Esophagus (tissue), 2 donors: ENCODE measurements around the gene PERP. TPM values are rescaled to one million over a fixed set of nuclear protein-coding genes. Genes with fewer than 3 reads are reported as not detected.

ENCODE experiments used
- H3K27ac ChIP-seq, 2 donors: one replicate each; pipeline ENCODE4 v1.5.1; 2013; ENCODE audit warnings: low read depth in 2 of 2, mild to moderate bottlenecking in 2 of 2, inconsistent platforms in 1 of 2, low read length in 1 of 2, moderate library complexity in 1 of 2
- H3K27me3 ChIP-seq, 2 donors: one replicate each; pipeline ENCODE4 v1.6.1; 2013; ENCODE audit warnings: low read length in 2 of 2, control low read depth in 1 of 2, mild to moderate bottlenecking in 1 of 2; ENCODE audit not compliant: insufficient read depth in 2 of 2, control insufficient read depth in 1 of 2
- H3K36me3 ChIP-seq, 2 donors: one replicate each; pipeline ENCODE4 v1.6.1; 2013; ENCODE audit warnings: low read length in 1 of 2; ENCODE audit not compliant: control insufficient read depth in 2 of 2, insufficient read depth in 2 of 2
- H3K4me1 ChIP-seq, 2 donors: one replicate each; pipeline ENCODE4 v1.6.1; 2013; ENCODE audit warnings: low read length in 1 of 2; ENCODE audit not compliant: control insufficient read depth in 2 of 2, insufficient read depth in 2 of 2
- H3K4me3 ChIP-seq, 2 donors: one replicate each; pipeline ENCODE4 v1.5.1; 2013; ENCODE audit warnings: low read length in 2 of 2, mild to moderate bottlenecking in 2 of 2, low read depth in 1 of 2, moderate library complexity in 1 of 2
- H3K9me3 ChIP-seq, 2 donors: one replicate each; pipeline ENCODE4 v1.6.1; 2013; ENCODE audit warnings: mild to moderate bottlenecking in 2 of 2, low read depth in 1 of 2, low read length in 1 of 2, moderate library complexity in 1 of 2; ENCODE audit not compliant: control insufficient read depth in 2 of 2, insufficient read depth in 1 of 2
- WGBS, 2 donors: extraction: QIAGEN DNeasy Blood & Tissue Kit; methylation state at CpG; one replicate each; pipeline ENCODE4 v1.1.7; 2013; 5-methylcytosine and 5-hydroxymethylcytosine counted together
- polyA plus RNA-seq, 2 donors: library from polyadenylated mRNA; stranded (reverse); fragments of 200-250 nt; gene quantifications; one replicate each; pipeline ENCODE4 v1.2.3, GENCODE V29; 2013
- donor health status: healthy with polysubstance abuse.
- donor health status: Bipolar disorder and iron deficiency.

PERP gene
- polyA plus RNA-seq, 2 donors = 680 to 740 TPM

DNA sequence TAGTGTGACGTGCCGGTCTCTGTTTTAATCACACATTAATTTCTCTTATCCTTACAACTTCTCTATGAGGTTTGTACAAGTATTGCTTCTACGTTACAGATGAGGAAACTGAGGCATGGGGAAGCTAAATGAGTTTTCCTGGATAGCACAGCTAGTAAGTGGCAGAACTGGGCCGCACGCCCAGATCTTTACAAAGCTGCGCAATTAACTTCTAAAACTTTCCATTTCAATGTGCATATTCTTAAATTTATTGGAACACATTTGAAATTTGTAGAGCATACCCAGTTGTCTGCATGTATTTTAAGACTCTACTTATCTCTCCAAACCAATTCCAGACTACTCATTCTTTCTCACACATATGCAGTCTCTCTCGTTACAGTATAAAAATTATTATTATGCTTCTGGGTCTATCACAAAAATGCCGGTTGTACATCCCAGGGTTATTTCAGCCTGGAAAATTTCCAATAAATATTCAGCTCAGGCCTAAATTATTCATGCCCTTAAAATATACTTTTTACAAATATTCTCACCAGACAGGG lies 10.2 kb upstream of the PERP start:
- H3K4me1 ChIP-seq = no peaks in the 10 kb centered on the region
- WGBS, 2 donors = 85 to 90% methylated on average over 8 of the region's 8 CpGs
- no peaks in the 10 kb centered on the region for H3K9me3 ChIP-seq
- H3K27ac ChIP-seq = no peak overlapping the region
- H3K4me3 ChIP-seq = no peak overlapping the region
- H3K36me3 ChIP-seq = no peaks in the 10 kb centered on the region
- H3K27me3 ChIP-seq = no peaks in the 10 kb centered on the region

DNA sequence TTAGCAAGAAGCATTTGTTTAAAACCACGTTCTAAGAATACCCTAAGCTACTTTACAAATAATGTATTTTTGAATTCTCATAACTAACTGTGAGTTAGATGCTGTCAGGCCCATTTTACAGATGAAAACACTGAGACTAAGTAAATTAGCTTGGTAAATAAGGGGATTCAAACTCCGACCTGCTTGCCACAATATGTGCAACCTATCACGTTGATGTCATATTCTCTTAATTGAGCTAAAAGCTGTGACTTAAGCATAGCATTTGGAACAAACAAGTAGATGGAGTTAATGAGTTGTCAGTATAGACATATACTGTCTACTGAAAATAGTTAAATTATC lies 9.4 kb upstream of the PERP start:
- Histone ChIP-seq H3K27ac (no peak overlapping the region), H3K4me1 (no peaks in the 10 kb centered on the region), H3K27me3 (no peaks in the 10 kb centered on the region), H3K36me3 (no peaks in the 10 kb centered on the region), H3K4me3 (no peak overlapping the region), H3K9me3 (no peaks in the 10 kb centered on the region)
- 61 to 68% methylated on average over 3 of the region's 3 CpGs for WGBS, 2 donors

DNA sequence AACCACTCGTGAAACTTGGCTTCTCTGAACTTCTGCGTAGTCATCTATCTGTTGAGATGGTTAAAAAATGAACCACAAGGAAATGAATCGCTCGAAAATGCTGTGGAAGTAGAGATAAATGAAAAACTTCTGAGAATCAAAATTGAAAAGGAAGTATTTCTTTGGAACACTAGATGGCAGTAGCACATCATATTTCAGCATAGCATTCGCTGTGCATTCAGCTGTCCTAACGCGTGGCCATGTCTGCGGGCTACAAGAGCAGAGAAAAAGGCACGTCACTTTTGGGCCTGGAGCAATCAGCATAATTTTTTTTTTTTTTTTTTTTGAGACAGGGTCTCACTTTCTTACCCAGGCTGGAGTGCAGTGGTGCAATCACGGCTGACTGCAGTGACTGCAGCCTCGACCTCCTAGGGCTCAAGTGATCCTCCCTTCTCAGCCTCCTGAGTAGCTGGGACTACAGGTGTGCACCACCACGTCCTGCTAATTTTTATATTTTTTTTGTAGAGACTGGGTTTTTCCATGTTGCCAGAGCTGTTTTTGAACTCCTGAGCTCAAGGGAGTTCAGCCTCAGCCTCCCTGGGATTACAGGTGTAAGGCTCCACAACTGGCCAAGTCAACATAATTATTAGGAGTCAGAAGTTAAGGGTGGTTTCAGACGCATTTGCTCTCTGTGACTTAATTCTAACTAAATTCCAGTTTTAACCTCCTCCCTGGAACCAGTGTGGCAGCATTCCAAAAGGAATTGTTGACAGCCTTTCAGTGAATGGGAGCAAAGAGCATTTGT lies 8.8 kb upstream of the PERP start:
- no peaks in the 10 kb centered on the region for H3K9me3 ChIP-seq
- no peak overlapping the region for H3K27ac ChIP-seq
- H3K4me3 ChIP-seq = no peak overlapping the region
- H3K27me3 ChIP-seq = no peaks in the 10 kb centered on the region
- H3K36me3 ChIP-seq = no peaks in the 10 kb centered on the region
- no peaks in the 10 kb centered on the region for H3K4me1 ChIP-seq
- WGBS, 2 donors = 19% methylated on average over 13 of the region's 13 CpGs

DNA sequence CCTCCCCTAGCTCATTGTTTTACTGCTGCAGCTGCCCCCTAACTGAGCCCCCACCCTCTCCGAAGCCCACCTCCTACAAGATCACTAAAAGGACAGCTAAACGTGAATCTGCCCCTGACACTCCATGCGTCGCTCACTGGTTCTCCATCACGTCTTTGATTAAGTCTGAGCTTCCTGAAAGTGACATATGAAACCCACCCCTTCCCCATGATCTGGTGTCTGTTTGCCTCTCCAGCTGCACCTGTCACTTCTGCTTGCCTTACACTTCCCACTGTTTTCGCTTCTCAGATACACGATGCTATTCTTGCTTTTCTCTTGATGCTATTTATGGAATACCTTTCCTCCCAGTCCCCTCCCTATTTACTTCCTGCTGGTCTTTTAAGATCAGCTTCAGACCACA lies 8.0 kb upstream of the PERP start:
- H3K27me3 ChIP-seq = no peaks in the 10 kb centered on the region
- H3K36me3 ChIP-seq = no peaks in the 10 kb centered on the region
- H3K4me1 ChIP-seq = no peaks in the 10 kb centered on the region
- WGBS, 2 donors = 56 to 59% methylated on average over 7 of the region's 7 CpGs
- H3K27ac ChIP-seq = no peak overlapping the region
- no peak overlapping the region for H3K4me3 ChIP-seq
- H3K9me3 ChIP-seq = no peaks in the 10 kb centered on the region

DNA sequence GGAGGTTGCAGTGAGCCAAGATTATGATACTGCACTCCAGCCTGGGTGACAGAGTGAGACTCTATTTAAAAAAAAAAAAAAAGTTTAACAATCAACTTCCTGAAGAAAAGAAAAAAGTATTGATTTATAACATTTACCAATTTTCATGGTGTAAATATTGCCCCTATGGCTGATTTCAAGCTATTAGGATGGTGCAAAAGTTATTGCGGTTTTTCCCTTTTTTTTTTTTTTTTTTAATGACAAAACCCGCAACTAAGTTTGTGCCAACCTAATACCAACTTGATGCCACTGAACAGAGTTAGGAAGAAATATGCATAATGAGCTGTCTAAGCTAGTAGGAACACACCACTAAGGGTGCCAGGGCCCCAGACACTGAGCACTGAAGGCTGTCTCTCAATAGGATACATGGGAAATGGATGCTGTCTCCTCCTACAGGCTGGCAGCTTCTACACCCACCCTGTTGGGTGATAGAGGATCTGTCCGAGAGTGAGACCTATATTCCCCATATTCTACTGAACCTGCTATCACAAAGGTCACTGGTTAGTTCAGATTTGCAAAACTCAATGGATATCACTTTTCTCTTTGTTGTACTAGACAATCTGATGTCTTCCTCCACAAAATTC lies 6.5 kb upstream of the PERP start:
- Histone ChIP-seq H3K4me1 (no peaks in the 10 kb centered on the region), H3K27me3 (no peaks in the 10 kb centered on the region), H3K36me3 (no peaks in the 10 kb centered on the region), H3K27ac (no peak overlapping the region), H3K4me3 (no peak overlapping the region), H3K9me3 (no peaks in the 10 kb centered on the region)
- 79 to 81% methylated on average over 3 of the region's 3 CpGs for WGBS, 2 donors

DNA sequence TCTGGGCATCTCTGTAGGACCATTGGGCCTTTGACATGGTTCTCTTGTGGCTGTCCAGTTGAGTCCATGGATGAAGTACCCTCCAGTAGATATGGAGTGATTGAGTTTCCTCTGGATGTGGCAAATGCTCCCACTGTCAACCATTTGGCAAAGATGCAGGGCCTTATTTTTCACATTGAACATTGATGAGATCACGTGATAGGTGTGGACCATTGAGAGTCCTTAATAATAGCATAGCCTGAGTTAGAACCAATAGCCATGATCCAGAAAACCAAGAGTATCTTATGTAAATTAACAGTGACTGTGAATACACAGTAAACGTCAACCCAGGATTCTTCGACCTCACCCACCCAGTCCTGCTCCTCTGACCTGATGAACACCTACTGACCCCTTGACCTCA lies 3.0 kb upstream of the PERP start:
- Histone ChIP-seq H3K4me1 (no peaks in the 10 kb centered on the region), H3K4me3 (no peak overlapping the region), H3K27ac (no peak overlapping the region), H3K27me3 (no peaks in the 10 kb centered on the region), H3K9me3 (no peaks in the 10 kb centered on the region), H3K36me3 (no peaks in the 10 kb centered on the region)
- WGBS, 2 donors = 70 to 78% methylated on average over 3 of the region's 3 CpGs

DNA sequence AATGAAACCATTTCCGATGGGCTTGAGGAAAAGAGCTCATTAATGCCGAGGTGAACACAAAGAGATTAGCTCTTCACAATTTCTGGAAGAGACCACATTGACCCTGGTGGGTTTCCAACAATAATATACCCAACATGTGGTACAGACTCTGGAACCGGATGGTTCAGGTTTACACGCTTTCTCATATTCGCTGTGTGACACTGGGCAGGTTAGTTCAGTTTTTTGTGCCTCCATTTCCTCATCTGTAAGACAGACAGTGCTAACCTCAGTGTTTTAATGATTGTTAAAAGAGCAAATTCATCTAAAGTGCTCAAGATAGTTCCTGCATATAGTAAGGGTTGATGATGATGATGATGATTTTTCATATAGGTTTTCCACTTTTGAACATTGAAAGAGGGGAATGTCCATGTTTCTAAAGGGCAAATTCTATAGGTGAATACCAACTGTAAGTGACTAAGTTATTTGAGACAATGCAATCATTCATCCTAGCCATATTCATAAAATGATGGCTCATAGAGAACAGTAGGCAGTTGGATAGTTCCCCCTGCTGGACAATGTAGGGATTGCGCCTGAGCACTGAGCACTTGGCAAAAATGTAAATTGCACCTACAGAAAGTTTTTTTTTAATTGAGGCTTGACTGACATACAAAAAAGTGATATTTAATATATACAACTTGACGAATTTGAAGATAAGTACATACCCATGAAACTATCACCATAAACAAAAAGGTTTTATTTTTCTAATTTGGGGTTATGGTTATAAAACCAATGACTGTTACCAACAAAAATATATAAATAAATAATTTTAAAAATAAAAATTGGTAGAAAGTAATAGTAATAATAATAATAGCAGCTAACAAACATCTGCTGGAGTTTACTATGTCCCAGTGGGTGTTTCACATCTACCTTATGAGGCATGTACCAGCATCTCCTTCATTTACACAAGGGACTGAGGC lies 2.1 kb upstream of the PERP start:
- H3K27me3 ChIP-seq = no peaks in the 10 kb centered on the region
- H3K36me3 ChIP-seq = peaks cover 0 to 3% of the 10 kb centered on the region in 2 donors
- no peak overlapping the region for H3K4me3 ChIP-seq
- H3K27ac ChIP-seq = peak overlapping the region; percentile 68 to 84
- WGBS, 2 donors = 22 to 28% methylated on average over 7 of the region's 7 CpGs
- H3K4me1 ChIP-seq = no peaks in the 10 kb centered on the region
- H3K9me3 ChIP-seq = no peaks in the 10 kb centered on the region

DNA sequence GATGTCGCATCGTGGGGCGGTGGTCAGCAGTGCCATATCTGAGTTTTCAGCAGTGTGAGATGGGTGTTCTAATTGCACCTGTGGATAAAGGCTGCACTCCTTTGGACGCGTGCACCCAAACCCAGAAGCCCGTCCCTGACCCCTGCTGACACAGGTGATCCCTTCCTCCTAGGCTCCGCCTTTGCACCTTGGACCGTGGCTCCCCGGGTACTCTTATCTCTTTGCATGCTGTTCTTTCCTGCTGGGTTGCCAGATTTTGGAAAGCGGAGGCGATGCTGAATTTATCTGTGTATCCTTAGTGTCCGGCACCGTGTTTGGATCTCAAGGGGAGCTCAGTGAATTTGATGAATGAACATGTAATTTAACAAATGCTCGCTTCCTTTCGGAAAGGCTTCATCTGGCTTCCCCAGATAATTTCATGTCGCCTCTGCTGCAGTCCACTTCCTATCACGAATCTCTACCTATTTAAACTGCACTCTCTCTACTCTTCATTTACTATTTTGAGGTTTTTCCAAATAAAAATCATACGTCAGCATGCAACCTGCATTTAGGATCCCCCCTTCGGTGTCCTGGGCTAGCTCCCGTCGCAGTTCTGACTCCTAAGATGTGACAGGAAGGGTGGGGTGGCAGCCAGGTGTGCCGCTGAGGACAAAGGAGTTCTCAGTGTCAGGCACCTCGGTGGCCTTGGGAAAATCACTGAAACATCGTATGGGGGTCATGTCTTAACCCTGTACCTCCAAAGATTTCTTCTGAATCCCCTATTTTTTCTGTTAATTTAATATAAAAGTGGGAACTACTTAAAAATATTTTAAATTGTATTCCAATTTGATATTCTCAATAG lies 753 bp upstream of the PERP start:
- Histone ChIP-seq H3K36me3 (peaks cover 0 to 3% of the 10 kb centered on the region in 2 donors), H3K27ac (peak overlapping the region; percentile 98), H3K9me3 (no peaks in the 10 kb centered on the region), H3K27me3 (no peaks in the 10 kb centered on the region), H3K4me3 (peak overlapping the region; percentile 58 to 99), H3K4me1 (no peaks in the 10 kb centered on the region)
- WGBS, 2 donors = 5 to 6% methylated on average over 24 of the region's 24 CpGs

DNA sequence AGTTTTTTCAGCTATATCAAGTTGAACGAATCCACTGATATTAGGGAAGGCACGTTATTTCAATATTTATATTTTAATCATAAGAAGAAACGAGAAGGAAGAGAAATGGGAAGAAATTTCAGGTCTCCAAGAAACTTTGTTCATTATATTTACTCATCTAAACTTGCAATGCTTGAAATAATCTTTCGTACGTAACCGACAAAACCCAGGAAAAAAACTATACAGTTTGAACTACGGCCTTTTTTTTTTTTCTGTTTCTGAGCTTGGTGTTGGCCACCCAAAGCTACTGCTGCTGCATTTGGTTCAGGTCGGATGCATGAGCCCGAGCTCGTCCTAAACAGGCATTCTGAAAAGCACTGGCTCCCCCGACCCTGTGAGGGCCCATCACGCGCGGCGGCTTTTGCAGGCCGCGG lies 548 bp downstream of the PERP start:
- H3K9me3 ChIP-seq = no peaks in the 10 kb centered on the region
- peaks cover 0 to 3% of the 10 kb centered on the region in 2 donors for H3K36me3 ChIP-seq
- H3K27me3 ChIP-seq = no peaks in the 10 kb centered on the region
- peak overlapping the region; percentile 98 for H3K27ac ChIP-seq
- H3K4me3 ChIP-seq = peak overlapping the region; percentile 58 to 99
- H3K4me1 ChIP-seq = no peaks in the 10 kb centered on the region
- 3 to 5% methylated on average over 17 of the region's 17 CpGs for WGBS, 2 donors
